Measurements from ENCODE around the gene KIF13A.
A peak's percentile ranks its signal among the peaks of the same experiment; 100 is the strongest.
"Not testable (repeated sequence)": the region's sequence is repeated elsewhere in the genome, so short reads cannot be mapped to it uniquely, and the experiment has no call there.

The KIF13A gene

DNA sequence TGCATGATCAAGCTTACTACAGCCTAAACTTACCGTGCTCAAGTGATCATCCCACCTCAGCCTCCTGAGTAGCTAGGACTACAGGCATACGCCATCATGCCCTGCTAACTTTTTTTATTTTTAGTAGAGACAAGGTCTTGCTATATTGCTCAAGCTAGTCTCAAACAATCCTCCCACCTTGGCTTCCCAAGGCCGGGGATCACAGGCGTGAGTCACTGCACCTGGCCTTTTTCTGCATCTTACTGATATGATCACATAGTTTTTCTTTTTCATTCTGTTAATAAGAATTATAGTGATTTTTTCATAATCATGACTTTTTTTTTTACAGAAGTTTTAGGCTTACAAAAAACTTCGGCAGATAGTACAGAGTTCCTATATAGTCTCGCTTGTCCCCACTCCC lies 93.2 kb downstream of the KIF13A start:
- no peak for DNase-seq

DNA sequence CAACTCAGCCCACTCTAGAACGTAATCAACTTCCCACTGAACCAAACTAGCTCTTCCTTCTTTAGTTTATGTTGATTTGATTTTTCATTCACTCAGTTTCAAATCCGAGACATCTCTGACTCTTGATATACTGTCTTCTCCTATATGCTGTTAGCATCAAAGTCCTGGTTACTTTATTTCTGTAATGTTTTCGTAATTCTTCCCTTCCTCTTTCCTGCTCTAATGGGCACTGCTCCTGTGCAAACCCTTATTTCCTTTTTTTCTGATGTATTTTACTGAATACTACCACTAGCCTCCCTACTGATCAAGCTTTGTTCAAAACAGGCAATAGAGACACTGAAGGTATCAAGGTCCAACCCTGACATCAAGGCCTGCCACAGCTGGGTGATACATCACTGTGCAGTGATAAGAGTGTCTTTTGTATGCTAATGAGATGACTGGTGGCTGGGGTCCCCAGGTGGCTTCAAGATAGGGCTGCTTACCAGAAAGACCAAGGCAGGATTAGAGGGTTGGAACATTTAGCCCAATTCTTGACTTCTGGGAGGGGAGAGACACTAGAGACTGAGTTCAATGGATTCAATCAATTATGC lies 95.2 kb downstream of the KIF13A start:
- DNase-seq = no peak

DNA sequence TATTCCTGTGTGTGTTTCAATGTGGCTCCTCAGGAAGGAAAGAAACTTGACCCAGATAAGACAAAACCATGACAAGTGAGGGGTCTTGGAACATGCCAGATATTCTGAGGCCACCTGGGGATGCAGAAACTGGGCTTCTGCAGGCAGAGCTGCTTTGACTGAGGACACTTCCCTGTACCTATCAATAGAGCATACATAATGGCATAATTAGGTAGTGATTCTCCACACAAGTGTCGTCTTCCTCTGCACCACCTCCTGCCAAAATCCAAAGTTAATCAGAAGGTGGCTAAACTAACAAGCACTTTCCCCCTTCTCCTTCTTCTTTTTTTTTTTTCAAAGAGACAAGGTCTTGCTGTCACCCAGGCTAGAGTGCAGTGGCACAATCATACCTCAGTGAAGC lies 97.1 kb downstream of the KIF13A start:
- no peak for DNase-seq

DNA sequence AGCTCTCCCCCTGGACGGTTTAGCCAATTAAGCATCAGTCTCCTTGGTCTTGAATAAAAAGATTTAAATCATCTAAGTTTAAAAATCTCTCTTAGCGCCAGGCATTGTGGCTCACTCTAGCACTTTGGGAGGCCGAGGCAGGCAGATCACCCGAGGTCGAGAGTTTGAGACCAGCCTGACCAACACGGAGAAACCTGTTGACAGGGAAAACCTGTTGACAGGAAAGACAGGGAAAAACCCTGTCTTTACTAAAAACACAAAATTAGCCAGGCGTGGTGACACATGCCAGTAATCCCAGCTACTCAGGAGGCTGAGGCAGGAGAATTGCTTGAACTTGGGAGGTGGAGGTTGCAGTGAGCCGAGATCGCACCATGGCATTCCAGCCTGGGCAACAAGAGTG lies 97.7 kb downstream of the KIF13A start:
- not testable (repeated sequence) for DNase-seq

DNA sequence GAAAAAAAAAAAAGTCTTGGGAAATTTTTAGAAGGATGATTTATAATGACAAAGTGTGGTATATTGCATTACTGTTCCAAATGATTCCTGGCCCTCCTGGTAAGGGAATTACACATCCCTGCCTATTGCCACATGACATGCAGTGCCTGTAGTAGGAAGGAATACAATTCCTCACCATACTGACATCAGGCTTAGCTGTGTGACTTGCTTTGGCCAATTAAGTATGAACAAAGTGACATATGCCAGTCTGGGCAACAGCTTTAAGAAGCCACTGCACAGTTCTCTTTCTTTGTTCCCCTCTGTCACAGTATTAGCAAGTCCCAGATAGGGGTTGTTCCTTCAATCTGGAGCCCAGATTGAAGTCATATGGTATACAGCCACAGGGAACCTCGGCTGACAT lies 100.5 kb downstream of the KIF13A start:
- peak; percentile 86 to 96 for DNase-seq

DNA sequence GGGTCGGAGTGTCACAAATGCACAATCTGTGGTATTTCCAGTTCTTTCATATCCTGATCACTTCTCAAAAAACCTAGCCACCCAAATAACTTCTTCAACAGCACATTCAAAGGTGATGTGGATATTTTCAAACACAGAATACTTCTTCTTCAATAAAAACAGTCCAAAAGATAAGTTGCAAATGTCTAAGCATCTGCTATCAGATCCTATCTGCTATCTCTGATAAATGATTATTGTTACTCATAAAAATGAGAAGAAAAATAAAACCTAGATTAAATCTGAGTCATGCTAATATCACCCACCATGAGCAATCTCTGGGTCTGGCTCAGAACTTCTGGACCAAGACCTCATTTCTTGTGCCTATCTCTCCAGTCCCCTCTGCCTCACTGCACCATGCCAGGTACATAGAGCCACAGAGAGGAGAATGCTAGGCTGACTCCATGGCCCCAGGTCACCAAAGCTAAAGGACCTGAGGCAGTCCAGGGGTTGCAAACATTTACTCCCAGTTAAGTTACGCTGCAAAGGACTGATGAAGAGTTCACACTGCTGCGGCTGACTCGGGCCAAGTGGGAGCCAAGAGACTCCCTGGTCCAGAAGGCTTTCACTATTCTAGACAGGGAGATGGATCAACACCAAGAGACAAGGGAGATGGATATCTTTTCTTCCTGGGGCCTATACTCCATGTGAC lies 101.4 kb downstream of the KIF13A start:
- DNase-seq = no peak

DNA sequence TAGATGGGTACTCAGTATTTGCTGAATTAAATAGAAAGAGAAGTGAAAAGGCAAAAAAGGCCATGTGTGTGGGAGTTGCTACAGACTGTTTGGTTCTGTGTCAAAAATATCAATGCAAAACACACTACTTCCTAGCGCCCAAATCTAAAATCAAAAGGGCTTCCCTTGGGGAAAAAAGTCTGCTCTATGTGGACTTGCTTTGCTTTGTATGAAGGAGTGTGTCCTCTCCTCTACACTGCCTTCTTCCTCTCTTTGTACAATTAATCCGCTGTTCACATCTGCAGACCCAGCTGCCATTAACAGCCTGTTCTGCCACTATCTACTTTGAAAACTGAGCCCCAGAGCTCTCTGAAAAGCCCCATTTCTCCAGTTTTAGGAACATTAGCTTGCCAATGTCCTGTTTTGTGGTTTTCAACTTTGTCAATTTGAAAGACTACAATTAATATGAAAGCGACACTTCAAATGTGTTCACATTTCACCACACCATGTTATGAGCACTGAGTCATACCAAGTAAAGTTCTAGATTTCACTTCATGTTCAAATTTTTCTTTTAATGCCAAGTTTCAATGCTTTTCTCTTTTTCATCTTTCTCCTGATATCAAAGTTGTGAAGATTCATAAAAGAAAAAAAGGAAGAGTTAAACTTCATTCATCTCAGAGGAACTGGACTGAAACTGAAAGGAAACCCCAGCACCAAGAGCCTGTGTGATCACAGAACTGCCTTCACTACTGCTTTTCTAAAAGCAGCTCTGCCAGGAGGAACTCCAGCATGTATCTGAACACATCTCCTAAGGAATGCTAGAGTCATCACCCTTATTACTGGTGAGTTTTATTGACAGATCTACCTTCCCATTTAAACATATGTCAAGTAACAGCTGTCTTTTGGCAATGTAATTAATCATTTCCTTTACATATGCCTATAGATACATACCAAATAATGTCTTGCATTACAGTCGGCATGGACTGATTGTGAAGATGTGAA lies 102.6 kb downstream of the KIF13A start:
- peak in 1 of 2 experiments; percentile 65 for DNase-seq

DNA sequence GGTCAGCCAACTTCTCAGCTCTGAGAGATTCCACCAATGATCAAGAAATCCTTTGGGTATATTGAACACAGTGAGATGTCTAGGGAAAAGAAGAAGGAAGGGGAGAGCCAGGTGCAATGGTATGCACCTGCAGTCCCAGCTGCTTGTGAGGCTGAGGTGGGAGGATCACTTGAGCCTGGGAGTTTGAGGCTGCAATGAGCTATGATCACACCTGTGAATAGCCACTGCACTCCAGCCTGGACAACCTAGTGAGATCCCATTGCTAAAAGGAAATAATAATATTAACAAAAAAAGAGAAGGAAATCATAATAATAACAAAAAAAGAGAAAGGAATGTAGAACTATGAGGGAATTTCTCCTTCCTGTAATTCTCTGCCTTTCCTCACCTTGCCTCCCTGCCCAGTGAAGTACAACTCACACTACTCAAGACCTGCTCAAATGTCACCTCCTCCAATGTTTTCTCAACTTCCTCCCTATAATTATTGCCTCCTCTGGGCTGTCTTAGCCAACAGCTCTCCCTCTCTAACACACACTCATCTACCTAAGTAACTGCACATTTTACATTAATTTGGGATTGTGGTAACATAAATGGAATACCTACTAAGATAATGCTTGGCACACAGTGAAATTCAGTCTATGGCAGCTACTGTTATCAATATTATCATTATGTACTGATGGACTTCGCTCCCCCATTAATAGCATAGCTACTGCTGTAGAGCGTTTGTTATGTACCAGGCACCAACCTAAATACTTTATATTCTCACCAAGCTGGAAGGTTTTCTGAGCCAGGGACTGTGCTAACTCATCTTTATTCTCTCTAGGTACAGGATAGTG lies 103.6 kb downstream of the KIF13A start:
- DNase-seq = no peak

DNA sequence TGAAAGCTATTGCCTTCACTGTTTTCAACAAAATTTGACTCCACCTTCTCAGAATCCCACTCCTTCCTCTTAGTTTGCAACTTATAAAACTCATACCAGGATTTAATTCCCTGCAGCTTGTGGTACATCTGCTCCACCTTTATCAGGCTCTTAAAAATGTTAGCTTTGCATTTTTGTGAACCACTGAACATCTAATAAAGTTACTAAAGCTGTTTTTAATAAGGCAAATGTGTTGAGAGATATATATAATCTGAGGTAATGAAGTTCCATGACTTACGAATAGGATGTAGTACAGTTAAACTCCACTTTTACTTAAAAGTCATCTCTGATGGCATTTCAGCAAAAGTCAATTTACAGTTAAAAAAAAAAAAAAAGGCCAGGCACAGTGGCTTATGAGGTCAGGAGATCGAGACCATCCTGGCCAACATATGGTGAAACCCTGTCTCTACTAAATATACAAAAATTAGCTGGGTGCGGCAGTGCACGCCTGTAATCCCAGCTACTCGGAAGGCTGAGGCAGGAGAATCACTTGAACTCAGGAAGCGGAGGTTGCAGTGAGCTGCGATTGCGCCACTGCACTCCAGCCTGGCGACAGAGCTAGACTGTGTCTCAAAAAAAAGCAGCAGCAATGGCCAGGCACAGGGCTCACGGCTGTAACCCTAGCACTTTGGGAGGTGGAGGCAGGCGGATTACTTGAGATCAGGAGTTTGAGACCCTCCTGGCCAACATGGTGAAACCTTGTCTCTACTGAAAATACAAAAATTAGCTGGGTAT lies 106.2 kb downstream of the KIF13A start:
- no peak for DNase-seq

DNA sequence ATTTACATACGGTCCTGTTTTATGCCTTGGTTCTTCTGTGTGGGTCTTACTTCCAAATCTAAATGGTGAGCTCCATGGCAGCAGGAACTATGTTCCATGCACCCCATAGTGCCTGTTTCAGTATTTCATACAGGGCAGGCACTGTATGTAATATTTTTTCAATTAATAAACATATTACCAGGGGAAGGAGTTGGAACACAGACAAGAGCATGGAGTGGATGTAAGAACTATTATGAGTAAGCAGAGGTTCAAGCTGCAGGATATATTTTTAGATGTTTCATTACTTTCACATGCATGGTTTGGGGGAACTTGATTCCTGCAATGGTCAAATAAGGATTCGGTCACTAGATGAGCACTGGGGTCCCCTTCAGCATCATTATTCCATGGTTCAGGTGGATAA lies 108.3 kb downstream of the KIF13A start:
- no peak for DNase-seq

DNA sequence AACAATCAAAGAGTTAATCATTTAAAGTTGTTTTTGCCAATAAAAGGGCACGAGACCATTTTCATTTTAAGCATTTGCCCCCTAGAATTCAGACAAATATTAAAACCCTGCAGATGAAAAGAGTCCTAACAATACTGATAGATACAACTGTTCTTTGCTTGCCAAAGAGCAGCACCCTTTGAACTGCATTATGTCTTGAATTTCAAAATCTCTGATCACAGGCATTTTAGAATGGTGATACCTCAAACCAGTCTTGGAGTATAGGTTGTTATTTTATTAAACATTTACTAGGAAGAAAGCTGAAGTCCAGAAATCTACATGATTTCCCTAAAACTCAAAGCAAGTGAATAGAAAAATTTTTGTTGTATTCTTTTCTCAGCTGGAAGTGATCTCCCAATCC lies 108.7 kb downstream of the KIF13A start:
- DNase-seq = no peak

DNA sequence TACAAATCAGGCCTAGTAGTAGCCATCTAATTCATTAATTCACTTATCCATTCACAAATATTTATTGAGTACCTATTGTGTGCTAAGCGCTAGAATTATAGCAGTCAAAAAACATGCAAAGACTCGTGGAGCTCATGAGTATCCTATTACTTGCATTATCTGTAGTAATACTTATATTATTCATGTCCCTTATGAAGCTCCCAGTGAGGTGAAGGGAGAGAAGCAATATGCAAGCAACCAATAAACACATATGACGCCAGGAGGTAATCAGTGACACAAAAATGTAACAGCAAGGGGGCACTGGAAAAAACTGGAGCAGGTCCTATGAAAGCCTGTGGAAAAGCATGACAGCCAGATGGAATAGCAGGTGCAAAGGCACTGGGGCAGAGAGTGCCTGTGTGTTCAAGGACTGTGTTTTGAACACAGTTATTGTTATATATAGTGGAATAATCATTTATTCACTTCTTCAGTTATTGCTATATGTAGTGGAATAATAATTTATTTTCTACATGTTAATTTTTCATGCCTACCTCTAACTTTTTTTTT lies 109.5 kb downstream of the KIF13A start:
- DNase-seq = no peak

DNA sequence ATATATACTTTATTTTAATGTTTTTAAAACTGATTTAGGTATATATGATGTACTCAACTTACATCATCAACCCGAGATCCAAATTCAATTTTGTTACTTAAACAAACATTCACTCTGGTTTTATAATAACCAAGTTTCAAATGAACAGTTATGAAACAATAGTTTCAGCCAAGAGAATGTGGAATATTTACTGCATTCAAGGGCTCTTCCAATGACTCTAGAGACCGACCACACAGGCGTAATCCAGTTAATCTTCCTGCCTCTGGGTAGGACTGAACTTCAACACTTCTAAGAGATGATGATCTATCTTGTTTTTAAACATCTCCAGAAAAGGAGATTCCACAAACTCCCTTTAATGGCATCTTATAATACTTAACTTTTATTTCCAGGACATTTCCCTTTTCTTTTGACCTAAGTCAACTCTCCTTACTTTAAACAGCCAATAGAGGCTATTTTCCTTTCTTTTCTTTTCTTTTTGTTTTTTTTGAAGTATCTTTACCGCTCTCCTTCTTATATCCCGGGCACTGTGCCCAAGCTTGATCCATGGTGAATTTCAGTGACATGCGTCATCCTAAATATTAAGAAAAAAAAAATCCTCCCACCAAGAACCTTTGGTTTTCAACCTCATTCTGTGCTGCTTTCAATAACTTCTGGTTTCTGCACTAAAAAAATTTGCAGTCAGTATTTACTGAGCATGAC lies 110.1 kb downstream of the KIF13A start:
- DNase-seq = no peak

DNA sequence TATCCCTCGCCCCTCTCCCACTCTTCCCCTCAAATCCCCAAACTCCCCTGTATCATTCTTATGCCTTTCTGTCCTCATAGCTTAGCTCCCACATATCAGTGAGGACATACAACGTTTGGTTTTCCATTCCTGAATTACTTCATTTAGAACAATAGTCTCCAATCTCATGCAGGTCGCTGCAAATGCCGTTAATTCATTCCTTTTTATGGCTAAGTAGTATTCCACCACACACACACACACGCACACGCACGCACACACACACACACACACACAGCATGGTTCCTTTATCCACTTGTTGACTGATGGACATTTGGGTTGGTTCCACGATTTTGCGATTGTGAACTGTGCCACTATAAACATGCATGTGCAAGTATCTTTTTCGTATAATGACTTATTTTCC lies 112.7 kb downstream of the KIF13A start:
- DNase-seq = no peak

DNA sequence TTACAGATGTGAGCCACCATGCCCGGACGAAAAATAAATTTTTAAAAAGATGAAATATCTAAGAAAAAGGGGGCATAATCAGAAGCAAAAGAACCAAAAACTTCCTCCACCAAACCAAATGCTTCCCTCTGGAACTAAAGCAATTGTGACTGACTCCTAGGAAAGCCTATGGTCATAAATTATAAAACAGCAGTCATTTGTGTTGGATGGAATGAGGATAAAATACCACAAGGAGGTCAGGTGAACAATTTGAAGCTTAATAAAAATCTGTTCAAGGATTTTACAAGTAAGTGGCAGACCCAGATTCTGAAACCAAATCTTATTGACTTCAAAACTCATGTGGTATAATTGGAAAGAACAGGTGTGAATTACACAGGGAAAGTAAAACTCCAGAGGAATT lies 114.5 kb downstream of the KIF13A start:
- DNase-seq = peak in 1 of 2 experiments; percentile 27

DNA sequence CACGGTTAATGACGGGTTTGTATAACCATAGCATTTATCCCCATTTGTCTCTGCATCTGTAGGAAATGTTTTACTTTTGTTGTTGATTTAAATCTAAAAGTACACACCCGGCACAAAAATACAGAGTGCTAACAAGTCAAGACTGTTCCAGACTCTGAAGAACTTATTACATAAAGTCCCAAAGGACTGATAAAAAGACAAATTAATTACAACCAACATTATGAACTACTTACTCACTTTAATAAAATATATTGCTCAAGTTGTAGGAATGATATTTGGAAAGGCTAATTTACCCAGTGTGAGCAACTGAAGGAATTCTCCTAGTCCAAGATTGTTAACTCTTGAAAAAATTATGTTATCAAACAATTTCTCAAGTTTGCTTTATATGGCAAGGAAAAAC lies 115.6 kb downstream of the KIF13A start:
- DNase-seq = no peak

DNA sequence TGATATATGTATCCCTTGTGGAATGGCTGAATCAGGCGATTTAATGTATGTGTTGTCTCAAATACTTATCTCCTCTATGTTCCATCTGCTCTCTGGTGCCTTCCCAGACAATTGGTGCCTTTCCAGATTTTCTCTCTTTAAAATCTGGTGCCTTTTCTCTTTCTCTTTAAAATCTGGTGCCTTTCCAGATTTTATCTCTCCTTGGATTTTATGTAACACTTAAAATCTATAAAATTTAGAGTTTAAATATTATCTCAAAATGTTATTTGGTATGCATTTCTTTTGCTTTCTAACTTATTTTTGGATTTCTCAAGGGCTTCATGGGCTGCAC lies 116.3 kb downstream of the KIF13A start:
- DNase-seq = peak in 1 of 2 experiments; percentile 7

DNA sequence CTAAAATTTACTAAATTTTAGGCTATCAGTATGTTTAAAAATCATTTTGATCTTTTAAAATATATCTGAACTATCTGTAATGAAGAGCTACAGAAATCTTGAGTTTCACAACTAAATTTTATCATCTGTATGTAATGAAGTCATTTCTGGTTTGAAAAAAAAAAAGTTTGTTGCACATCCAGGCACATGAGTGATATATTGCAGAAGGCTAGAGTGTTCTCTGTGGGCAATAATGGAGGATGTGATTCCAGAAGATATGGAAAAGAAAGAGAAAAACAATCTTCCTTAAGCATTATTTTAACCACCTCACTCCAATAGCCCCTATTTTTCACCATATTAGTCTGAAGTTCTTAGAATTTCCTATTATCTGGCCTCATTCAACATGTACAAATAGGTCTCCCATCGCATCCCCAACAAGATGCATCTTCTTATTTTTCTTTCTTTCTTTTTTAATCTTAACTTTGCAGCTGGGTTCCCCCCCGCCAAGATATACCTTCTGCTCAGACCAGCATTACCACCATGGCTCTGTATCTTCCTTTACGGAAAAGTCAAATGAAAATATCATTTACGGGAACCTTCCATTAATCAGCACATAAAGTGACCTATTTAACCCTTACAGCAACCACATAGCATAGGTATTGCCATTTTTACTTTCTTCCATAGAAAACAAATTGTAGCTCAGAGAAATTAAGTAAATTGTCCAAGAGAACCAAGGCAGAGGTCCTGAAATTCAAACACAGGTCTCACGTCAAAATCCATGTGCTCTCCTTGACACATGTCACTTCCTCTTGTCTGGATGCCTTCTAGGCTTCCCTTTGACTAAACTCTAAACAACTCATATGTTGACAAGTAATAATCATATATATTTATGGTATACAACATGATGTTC lies 116.9 kb downstream of the KIF13A start:
- DNase-seq = no peak

DNA sequence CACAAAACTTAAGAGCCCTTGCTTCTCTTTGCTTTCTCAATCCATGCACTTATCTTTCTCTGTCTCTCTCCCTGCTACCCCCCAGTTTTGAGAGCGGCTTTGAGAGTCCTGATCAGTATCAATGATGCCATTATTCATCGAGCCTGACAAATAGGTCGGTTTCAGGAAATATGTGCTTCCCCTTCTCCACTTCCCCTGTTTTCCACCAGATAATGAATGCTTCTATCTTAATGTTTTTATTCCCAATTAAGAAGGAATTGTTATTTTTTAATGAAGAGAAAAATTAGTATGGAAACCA lies 117.7 kb downstream of the KIF13A start:
- DNase-seq = no peak

DNA sequence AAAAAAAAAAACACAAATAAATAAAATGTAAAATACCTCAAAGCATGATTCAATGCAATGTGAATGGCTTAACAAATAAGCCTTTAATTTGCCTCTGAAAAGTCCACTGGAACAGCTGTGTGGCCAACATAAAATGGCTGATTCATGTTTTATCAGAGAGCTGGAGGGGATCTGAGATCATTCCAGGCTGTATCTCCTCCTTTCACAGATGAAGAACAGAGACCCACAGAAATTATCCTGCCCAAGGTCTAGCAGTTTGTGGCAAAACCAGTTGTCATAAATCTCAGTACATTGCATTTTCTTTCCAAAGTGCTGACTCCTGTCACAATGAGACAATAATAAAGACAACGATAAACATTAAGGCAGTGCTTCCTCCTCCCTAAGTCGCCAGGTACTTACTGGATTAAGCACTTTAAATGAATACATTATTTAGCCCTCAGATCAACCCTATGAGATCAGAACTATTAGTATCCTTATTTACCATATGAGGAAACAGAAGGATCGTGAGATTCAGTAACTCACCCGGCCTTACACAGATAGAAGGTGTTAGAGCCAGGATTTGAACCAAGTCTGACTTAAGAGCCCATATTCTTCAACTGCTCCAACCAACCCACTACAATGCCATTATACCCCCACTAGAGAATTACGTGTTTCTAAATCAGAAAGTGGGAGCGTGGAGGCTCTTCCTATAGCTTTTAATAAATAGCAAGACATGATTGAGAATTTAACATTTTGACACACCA lies 118.3 kb downstream of the KIF13A start:
- peak; percentile 35 to 51 for DNase-seq
